Activated CD4-positive, alpha-beta T cell treated with anti-CD3 and anti-CD28 coated beads, Interleukin-2, amount 10 ng/mL, durations not matched to agents 7 days and 5 days (primary cell): ENCODE results near the gene MBTPS1. TPM values are rescaled to one million over a fixed set of nuclear protein-coding genes. Genes with fewer than 3 reads are reported as not detected.

ENCODE experiments used
- CTCF ChIA-PET: fragments of 350-600 bp; sonication (Branson Sonifier 250); formaldehyde crosslinking; loops from one replicate; lab custom pipeline; 2021; ENCODE audit warnings: antibody characterized with exemption; lab: Charles Lee
- POLR2A ChIA-PET: fragments of 350-600 bp; sonication (Branson Sonifier 250); formaldehyde crosslinking; loops from one replicate; lab custom pipeline; 2021; ENCODE audit warnings: antibody characterized with exemption; lab: Charles Lee
- DNase-seq: peaks from one replicate; pipeline ENCODE4 v3.0.0-alpha.2; 2020
- H3K27ac Mint-ChIP-seq: one replicate; pipeline ENCODE4 v1.8.0; 2021; ENCODE audit warnings: mild to moderate bottlenecking, moderate library complexity, mixed read lengths
- H3K27me3 Mint-ChIP-seq: one replicate; pipeline ENCODE4 v1.8.0; 2021; ENCODE audit warnings: mixed read lengths
- H3K36me3 Mint-ChIP-seq: one replicate; pipeline ENCODE4 v1.8.0; 2021; ENCODE audit warnings: low read depth, mixed read lengths
- H3K4me1 Mint-ChIP-seq: one replicate; pipeline ENCODE4 v1.8.0; 2021; ENCODE audit warnings: mixed read lengths
- H3K4me3 Mint-ChIP-seq: one replicate; pipeline ENCODE4 v1.8.0; 2021; ENCODE audit warnings: mild to moderate bottlenecking, moderate library complexity, mixed read lengths
- H3K9me3 Mint-ChIP-seq: one replicate; pipeline ENCODE4 v1.8.0; 2021; ENCODE audit warnings: mixed read lengths
- total RNA-seq, 2 experiments: library from RNA; stranded (reverse); gene quantifications; one replicate each; pipeline ENCODE4 v1.2.3, GENCODE V29; 2021

Gene MBTPS1
- total RNA-seq, 2 experiments from 2014 or later = 57.3 to 61.9 TPM

DNA sequence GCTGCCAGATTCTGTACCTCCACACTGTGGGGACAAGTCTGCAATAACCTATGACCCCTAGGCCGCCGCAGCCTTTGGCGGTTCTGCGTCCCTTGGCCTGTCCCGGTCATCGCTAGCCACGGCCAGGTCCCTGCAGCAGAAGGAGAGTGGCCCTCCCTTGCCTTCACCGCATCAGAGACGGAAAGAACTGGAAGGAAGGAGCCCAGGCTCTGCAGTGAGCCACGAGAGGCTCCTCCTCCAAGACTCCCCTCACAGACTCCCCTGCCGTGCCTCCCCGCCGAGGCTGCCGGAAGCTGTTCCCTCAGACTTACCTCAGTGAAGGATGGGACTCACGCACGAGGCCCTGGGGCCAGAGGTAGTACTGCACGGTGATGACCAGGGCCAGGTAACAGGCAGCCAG lies 85.2 kb downstream of the MBTPS1 start:
- CTCF ChIA-PET = no interaction called here
- POLR2A ChIA-PET = no interaction called here
- no peak for DNase-seq
- Mint-ChIP-seq H3K9me3 (peaks cover 7% of the 10 kb centered on the region), H3K27me3 (peaks cover 16% of the 10 kb centered on the region), H3K36me3 (peaks cover 3% of the 10 kb centered on the region), H3K4me3 (no peak overlapping the region), H3K27ac (no peak overlapping the region), H3K4me1 (peaks cover 8% of the 10 kb centered on the region)

DNA sequence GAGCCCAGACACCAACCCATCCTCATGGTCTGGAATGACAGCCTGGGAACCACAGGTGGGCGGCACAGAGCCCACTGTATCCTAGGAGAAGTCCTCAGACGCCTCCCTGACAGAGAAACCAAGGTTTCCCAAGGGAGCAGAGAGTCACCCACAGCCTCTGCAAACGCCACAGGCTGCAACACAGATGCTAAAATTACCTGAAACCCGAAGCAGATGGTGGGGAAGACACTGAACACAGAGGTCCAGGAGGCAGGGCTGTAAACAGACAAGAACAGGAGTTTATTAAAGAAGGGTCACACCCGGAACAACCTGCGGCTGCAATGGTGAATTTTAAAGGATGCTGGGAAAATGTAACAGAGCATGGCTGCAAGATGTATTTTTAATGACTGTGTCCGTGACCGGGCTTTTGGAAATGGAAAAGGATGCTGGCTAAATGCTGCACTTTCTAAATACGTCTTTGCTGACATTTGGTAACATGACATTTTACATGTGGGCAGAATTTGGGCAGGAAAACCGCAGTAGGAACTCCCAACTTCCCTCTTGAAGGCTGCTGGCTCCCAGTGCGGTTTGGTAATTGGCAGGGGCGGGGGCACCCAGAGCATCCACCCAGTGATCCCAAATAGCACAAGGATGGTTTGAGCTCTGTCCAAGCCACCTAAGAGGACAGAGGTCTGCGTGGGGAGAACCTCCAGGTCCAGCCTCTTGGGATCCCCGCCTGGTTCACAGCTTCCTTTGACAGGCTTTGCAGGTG lies 87.3 kb downstream of the MBTPS1 start:
- H3K27me3 Mint-ChIP-seq = peaks cover 14% of the 10 kb centered on the region
- peaks cover 8% of the 10 kb centered on the region for H3K4me1 Mint-ChIP-seq
- no peaks in the 10 kb centered on the region for H3K9me3 Mint-ChIP-seq
- no peak for DNase-seq
- POLR2A ChIA-PET = no interaction called here
- CTCF ChIA-PET = interaction anchor here (1.2 kb wide), 1 partner anchor 157 kb away, joined by 3 read pairs; the partner anchor contains the start of gene TAF1C
- H3K27ac Mint-ChIP-seq = no peak overlapping the region
- no peaks in the 10 kb centered on the region for H3K36me3 Mint-ChIP-seq
- H3K4me3 Mint-ChIP-seq = no peak overlapping the region

DNA sequence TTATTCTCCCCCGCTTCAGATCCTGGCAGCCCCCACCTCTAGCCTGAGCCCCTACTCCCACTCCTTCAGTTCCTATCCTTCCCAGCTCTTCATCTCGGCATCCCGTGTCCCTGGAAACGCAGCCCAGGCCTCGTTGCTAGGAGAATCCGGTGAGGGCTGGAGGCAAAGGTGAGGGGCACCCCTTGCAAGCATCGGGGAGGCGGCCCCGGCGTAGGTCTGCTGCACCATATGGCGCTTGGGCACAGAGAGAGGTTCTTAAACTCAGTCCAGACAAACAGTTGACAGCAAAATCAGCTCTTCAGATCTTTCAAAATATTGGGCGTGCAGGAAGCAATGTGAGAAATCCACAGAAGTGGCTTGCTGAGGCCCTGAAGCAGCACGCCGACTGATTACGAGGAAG lies 89.1 kb downstream of the MBTPS1 start:
- H3K4me3 Mint-ChIP-seq = no peak overlapping the region
- DNase-seq = no peak
- H3K27ac Mint-ChIP-seq = no peak overlapping the region
- H3K9me3 Mint-ChIP-seq = no peaks in the 10 kb centered on the region
- no peaks in the 10 kb centered on the region for H3K36me3 Mint-ChIP-seq
- ChIA-PET POLR2A (no interaction called here), CTCF (interaction anchor here (0.9 kb wide), 1 partner anchor 10 kb away, joined by 6 read pairs; no protein-coding TSS in a partner anchor)
- H3K4me1 Mint-ChIP-seq = peaks cover 8% of the 10 kb centered on the region
- peaks cover 14% of the 10 kb centered on the region for H3K27me3 Mint-ChIP-seq

DNA sequence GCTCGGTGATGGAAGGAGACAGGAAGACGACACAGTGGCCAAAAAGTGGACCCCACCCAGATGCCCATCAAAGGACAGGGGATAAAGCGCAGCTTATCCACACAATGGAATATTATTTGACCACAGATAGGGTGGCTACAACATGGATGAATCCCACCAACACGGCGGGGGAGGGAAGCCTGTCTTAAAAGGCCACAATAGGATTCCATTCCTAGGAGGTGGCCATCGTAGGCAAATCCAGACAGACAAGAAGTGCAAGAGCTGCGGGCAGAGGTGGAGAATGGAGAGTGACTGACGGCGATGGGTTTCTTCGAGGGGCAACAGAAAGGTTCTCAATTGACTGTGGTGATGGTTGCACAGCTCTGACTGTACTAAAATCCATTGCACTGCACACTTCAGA lies 90.1 kb downstream of the MBTPS1 start:
- DNase-seq = no peak
- Mint-ChIP-seq H3K27me3 (peaks cover 14% of the 10 kb centered on the region), H3K36me3 (peaks cover under 1% of the 10 kb centered on the region), H3K4me1 (peaks cover 8% of the 10 kb centered on the region), H3K9me3 (peaks cover under 1% of the 10 kb centered on the region), H3K4me3 (no peak overlapping the region), H3K27ac (no peak overlapping the region)
- POLR2A ChIA-PET = no interaction called here
- CTCF ChIA-PET = no interaction called here

DNA sequence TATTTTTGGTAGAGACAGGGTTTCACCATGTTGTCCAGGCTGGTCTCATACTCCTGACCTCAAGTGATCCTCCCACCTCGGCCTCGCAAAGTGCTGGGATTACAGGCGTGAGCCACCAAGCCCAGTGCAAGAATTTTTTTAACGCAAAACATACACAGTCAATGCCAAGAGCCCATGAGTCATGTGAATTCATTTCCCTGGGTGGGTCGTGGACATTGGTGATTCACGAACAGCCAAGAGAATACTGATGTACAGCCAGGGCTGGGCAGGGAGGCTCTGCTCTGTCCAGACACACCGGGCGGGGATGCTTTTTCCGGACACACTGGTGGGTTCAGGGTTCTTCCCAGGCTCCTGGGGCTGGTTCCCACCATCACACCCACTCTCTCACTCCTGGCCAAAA lies 91.9 kb downstream of the MBTPS1 start:
- ChIA-PET POLR2A (no interaction called here), CTCF (no interaction called here)
- peaks cover 7% of the 10 kb centered on the region for H3K9me3 Mint-ChIP-seq
- H3K4me1 Mint-ChIP-seq = peaks cover 7% of the 10 kb centered on the region
- H3K4me3 Mint-ChIP-seq = no peak overlapping the region
- H3K27me3 Mint-ChIP-seq = peaks cover 13% of the 10 kb centered on the region
- no peak for DNase-seq
- H3K36me3 Mint-ChIP-seq = peaks cover 4% of the 10 kb centered on the region
- H3K27ac Mint-ChIP-seq = no peak overlapping the region

DNA sequence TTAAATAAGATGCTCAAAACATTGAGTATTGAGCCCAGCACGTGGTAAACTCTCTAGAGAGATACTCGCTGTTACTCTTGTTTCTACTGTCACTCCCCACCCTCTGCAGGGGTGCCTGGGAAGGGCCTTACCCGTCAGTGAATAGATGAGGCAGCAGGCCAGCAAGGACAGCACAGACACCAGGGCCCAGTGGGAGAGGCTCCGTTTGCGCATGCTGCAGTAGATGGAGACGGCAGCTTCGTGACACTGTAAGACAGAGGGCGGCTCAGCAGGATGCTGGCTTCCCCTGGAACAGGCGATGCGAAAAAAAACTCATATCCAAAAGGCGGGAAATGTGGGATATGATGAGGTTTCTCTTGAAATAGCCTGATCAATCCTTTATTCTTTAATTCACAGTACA lies 94.1 kb downstream of the MBTPS1 start:
- Mint-ChIP-seq H3K4me3 (no peak overlapping the region), H3K27ac (no peak overlapping the region), H3K27me3 (peaks cover 5% of the 10 kb centered on the region), H3K9me3 (peaks cover 11% of the 10 kb centered on the region), H3K4me1 (no peaks in the 10 kb centered on the region), H3K36me3 (peaks cover 4% of the 10 kb centered on the region)
- POLR2A ChIA-PET = no interaction called here
- CTCF ChIA-PET = no interaction called here
- no peak for DNase-seq

DNA sequence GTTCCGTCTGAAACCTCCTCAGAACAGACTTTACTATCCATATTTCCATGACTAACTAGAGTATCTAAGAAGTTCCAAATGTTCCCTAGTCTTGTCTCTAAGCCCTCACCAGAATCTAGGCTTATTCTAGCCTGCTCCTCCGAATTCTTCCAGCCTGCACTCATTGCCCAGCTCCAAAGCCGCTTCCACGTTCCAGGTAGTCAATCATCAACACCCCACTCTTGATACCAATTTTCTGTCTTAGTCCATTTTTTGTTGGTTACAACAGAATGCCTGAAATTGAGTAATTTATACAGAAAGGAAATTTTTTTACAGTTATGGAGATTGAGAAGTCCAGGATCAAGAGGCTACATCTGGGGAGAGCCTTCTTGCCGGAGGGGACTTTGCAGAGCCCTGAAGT lies 95.3 kb downstream of the MBTPS1 start:
- ChIA-PET CTCF (no interaction called here), POLR2A (no interaction called here)
- H3K27me3 Mint-ChIP-seq = peaks cover 3% of the 10 kb centered on the region
- H3K27ac Mint-ChIP-seq = no peak overlapping the region
- peaks cover 11% of the 10 kb centered on the region for H3K9me3 Mint-ChIP-seq
- peaks cover 4% of the 10 kb centered on the region for H3K36me3 Mint-ChIP-seq
- DNase-seq = no peak
- no peak overlapping the region for H3K4me3 Mint-ChIP-seq
- no peaks in the 10 kb centered on the region for H3K4me1 Mint-ChIP-seq

DNA sequence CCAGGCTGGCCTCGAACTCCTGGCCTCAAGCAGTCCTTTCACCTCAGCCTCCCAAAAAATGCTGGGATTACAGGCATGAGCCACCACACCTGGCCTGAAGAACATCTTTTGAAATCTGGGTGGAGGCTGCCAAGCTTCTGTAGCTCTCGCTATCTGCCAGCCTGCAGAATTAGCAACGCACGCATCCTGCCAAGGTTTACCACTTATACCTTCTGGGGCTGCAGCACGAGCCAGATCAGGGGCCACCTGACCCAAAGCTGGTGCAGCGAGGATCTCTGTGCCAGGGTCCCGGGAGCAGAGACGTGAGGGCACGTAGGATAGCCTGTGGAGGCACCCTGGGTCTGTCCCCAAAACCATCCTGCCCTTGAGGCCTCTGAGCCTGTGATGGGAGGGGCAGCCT lies 96.4 kb downstream of the MBTPS1 start:
- Mint-ChIP-seq H3K9me3 (peaks cover 14% of the 10 kb centered on the region), H3K27ac (no peak overlapping the region), H3K4me3 (no peak overlapping the region), H3K4me1 (no peaks in the 10 kb centered on the region), H3K36me3 (peaks cover 4% of the 10 kb centered on the region), H3K27me3 (peaks cover 3% of the 10 kb centered on the region)
- DNase-seq = no peak
- CTCF ChIA-PET = interaction anchor here (1.1 kb wide), 1 partner anchor 28 kb away, joined by 5 read pairs; no protein-coding TSS in a partner anchor
- POLR2A ChIA-PET = no interaction called here

DNA sequence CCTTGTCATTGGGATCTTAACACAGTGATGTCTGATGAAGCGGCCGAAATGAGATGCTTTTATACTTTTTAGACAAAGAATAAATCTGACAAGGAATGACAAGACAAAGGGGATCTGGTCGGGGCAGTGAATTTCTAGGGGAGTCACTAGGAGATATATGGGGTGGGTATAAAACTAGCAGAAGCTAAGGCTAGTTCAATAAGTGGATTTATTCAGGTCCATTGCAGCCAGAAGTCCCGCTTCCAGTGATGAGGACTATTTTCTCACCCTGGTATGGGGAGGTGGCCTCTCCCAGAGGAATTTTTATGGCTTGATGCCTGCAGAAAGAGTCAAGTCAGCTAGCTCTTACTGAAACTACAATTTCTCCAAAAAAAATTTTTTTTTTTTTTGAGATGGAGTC lies 98.0 kb downstream of the MBTPS1 start:
- H3K4me3 Mint-ChIP-seq = no peak overlapping the region
- peaks cover 8% of the 10 kb centered on the region for H3K4me1 Mint-ChIP-seq
- H3K36me3 Mint-ChIP-seq = peaks cover 4% of the 10 kb centered on the region
- ChIA-PET CTCF (no interaction called here), POLR2A (no interaction called here)
- H3K9me3 Mint-ChIP-seq = peaks cover 14% of the 10 kb centered on the region
- peaks cover 3% of the 10 kb centered on the region for H3K27me3 Mint-ChIP-seq
- no peak overlapping the region for H3K27ac Mint-ChIP-seq
- DNase-seq = no peak

DNA sequence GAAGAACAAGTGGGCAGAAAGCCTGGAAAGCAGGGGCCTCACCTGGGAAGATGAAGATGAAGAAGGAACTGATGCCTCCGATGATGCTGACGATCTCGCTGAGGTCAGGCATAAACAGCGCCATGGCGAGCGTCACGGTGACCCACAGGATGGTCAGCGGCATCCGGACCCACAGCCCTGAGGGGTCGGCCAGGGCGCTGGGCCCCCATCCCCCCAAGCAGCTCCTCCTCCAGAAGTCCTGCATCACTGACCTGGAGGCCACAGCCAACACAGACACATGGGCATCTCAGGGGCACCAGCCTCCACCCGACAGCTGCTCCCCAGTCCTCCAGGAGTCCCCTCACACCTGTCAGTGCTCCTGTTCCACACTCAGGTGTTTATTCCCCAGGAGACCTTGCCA lies 100.3 kb downstream of the MBTPS1 start:
- Mint-ChIP-seq H3K9me3 (peaks cover 12% of the 10 kb centered on the region), H3K36me3 (peaks cover 2% of the 10 kb centered on the region), H3K4me1 (peaks cover 8% of the 10 kb centered on the region), H3K4me3 (no peak overlapping the region), H3K27ac (no peak overlapping the region), H3K27me3 (peaks cover 2% of the 10 kb centered on the region)
- no peak for DNase-seq
- ChIA-PET POLR2A (no interaction called here), CTCF (no interaction called here)

DNA sequence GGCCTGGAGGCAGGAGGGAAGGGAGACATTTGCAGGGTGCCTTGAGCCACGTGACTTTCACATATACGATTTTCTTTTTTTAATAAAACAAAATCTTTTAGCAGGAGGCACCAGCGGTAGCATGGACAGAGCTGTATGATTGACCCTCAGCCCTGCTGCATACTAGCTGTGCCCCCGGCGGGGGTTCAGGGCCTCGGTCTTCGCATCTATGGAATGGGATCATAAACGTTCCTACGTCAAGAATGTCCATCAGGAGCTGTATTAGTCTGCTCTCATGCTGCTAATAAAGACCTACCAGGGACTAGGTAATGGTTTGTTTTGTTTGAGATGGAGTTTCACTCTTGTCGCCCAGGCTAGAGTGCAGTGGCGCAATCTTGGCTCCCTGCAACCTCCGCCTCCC lies 101.3 kb downstream of the MBTPS1 start:
- ChIA-PET CTCF (no interaction called here), POLR2A (no interaction called here)
- Mint-ChIP-seq H3K36me3 (no peaks in the 10 kb centered on the region), H3K4me1 (peaks cover 8% of the 10 kb centered on the region), H3K27me3 (no peaks in the 10 kb centered on the region), H3K9me3 (peaks cover 7% of the 10 kb centered on the region), H3K4me3 (no peak overlapping the region), H3K27ac (no peak overlapping the region)
- no peak for DNase-seq

DNA sequence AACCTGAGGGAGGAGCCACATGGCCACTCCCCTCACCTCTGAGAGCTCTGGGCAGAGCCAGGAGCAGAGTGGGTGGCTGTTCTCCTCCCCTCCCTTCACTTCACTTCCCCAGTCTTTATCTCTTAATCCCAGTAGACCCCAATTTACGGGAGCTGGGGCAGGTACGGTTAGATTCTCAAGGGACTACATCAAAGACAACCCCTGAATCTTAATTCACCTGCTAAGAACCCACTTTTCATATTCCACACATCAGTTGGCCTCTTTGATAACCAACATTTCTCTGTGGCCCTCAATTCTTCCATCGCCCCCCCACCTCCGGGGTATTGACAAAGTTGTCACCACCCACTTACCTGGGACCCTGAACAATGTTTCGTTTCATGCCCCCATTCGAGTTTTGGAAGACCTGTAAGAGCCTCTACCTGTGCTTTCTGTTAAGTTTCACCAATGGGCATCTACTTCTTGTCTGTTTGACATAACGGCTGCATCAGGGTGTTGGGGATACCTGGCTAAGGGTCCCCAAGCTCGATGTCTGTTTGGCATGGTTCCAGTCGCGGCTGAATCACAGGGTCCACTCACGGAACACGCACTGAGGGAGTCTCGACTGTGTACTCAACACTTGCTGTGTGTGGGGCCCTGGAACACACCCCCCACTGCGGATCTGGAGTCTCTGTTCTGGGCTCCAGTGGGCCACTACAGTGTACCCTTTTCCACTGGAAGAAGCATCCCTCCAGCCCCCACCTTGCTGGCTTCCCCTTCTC lies 102.0 kb downstream of the MBTPS1 start:
- peaks cover 7% of the 10 kb centered on the region for H3K9me3 Mint-ChIP-seq
- ChIA-PET CTCF (interaction anchor here (1.0 to 2.2 kb wide), 2 partner anchors 34 to 172 kb away, joined by 3 to 7 read pairs; partner anchors contain the start of gene TAF1C), POLR2A (no interaction called here)
- H3K27me3 Mint-ChIP-seq = no peaks in the 10 kb centered on the region
- no peaks in the 10 kb centered on the region for H3K36me3 Mint-ChIP-seq
- peaks cover 8% of the 10 kb centered on the region for H3K4me1 Mint-ChIP-seq
- no peak overlapping the region for H3K27ac Mint-ChIP-seq
- no peak overlapping the region for H3K4me3 Mint-ChIP-seq
- no peak for DNase-seq
